Medulla oblongata (tissue), 1 donor: ENCODE data around the gene LEKR1.

Experiments
- DNase-seq: peaks from one replicate; pipeline ENCODE4 v3.0.0-alpha.2; 2015; ENCODE audit errors: extremely low spot score

LEKR1 gene

DNA sequence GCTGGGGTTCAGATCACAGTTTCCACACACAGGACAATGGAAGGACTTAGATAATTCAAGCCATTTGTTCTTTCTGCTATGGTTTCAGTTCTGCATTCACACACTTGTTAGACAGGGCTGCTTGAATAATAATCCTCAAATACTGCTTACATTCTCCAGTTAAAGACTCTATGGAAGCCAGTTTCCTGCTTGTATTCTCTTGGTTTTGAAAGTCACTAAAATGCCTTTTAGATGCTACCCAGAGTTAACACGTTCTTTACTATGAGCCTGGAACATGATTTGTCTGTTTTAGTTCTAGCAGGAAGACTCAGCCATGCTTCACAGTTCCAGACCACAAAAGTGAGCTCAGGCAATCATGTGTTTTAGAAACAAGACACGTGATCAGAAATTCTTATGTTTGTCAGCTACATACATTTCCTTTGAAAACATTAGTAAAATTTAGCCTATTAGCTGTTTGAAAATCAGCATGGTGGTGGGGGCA lies 152.4 kb downstream of the LEKR1 start:
- DNase-seq: peak; percentile 66

DNA sequence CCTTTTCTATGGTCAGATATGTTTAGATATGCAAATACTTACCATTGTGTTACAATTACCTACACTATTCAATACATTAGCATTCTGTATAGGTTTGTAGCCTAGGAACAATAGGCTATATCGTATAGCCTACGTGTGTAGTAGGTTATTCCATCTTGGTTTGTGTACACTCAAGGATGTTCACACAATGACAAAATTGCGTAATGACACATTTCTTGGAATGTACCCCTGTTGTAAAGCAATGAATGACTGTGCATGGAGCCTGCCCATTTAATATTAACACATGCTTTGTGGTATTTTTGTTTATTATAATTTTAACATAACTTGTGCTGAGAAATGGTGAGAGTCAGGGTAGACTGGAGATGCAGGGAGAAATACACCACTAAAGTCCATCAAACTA lies 154.9 kb downstream of the LEKR1 start:
- no peak for DNase-seq

DNA sequence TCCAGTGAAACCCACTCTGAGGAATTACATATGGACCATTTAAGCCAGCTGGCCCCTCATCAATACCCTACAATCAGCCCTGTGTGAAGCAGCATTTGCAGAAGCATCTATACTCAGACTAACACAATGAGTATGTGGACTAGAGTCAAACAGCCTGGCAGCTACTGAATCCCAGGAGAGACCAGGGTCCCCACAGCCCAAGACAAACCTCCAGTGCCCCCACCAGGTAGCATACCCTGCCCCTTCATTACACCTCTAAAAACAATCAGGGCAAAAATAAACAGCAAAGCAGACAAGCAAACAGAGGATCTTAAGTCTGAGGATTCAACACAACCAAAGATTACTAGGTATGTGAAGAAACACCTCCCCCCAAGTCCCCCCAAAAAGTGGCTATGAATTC lies 157.4 kb downstream of the LEKR1 start:
- no peak for DNase-seq

DNA sequence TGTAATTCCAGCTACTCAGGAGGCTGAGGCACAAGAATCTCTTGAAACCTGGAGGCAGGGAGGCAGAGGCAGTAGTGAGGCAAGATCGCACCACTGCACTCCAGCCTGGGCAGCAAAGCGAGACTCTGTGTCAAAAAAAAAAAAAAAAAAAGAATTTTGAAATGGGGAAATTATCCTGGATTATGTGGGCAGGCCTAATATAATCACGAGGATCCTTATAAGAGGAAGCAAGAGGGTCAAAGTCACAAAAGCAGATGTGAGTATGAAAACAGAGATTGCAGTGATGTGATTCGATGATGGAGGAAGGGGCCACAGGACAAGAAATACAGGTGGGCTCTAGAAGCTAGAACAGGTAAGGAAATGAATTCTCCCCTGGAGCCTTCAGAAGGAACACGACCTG lies 159.6 kb downstream of the LEKR1 start:
- DNase-seq: no peak

DNA sequence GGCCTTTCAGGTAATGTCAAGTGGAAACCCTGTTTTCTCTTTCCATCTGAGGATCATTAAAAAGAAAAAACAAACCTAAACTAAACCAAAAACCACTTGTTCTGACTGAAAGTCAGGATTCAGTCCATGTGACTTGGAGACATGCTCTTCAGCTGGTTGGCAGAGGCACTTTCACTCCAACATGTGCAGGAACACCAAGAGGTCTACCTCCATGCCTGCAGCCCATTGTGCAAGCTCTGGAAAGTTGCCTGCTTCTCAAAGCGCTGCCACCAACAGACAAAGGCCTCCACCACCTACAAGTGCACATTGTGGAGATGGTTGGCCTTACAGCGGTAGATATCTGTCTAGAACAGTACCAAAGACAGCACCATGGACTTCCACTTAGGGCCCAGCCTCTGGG lies 161.8 kb downstream of the LEKR1 start:
- no peak for DNase-seq

DNA sequence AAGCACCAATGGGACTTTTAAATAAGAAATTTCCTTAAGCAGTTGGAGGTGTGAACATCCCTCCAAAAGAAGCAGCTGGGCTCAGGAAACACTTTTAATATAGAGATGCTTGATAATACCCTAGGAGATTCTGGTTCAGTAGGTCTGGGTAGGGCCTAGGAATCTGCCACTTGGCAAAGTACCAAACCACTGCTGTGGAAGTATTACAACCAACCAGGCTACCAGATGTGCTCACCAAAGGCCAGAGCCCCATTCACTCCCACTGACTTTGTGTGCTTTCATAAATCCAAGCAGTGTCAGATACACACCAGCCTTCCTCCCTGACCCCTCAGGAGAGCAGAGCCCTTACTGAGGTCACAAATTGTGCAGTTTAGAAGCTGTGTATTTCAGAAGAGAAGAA lies 171.2 kb downstream of the LEKR1 start:
- DNase-seq: no peak

DNA sequence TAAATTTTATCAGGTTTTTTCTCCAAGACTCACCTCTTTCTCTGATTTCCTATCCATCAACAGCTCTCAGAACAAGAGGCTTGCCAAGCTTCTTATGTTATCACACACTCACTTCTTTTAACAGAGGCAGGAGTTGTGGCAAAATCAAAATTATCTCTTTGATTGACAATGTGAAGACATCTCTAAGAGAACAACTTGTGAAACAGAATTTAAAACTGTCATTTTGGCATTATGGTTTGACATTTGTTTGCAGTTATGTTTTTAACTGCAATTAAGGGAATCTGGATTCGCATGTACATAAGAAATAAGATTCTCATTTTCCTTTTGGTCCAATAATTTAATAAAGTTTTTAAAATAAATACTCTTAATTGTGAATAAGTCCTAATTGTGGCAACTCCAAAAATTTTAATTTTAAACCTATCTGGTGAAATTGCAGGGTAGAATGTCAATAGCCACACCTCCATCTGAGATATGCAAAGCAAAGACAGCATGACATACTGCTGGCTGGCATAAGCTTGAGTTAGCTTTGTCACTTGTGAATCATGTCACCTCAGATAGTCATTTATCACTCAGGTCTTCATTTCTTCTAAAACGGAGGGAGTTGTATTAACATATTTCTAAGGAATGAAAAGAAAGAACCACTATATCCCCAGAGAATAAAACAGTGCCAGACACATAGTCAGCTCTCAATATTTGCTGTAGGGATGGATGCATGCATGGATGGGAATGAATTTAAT lies 175.2 kb downstream of the LEKR1 start:
- no peak for DNase-seq

DNA sequence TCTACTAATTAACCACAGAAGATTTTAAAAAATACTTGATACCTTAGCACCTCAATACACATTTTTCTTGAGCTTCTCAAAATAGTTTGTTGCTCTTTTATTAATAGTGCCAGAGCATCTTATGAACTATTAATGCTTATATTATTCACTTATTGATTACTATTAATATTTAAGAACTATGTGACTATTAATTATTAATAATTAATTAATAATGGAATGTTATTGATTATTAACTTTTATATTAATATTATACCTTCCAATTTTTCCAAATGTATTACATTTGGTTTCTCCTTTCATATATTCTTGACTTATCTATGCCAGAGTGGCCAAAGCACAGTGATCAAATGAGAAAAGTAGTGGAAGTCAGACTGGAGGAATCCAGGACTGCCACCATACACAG lies 195.5 kb downstream of the LEKR1 start:
- DNase-seq: no peak

DNA sequence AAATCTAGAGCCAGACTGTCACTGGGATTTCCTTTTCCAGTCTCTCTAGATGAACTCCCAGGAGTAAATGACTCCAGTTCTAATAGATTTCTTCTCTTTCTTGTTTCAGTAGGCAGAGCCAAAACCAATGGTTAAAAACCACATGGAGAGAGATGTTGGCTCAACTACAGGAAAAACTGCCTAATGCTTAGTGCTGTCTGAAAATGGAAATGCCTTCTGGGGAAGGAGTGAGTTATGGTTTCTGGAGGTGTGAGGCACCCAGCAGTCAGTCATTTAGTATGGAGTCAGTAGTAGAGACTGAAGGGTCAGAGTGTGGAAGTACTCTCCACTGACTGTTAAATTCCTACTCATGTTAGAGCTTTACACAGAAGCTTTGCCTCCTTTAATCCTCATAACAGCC lies 197.1 kb downstream of the LEKR1 start:
- no peak for DNase-seq

DNA sequence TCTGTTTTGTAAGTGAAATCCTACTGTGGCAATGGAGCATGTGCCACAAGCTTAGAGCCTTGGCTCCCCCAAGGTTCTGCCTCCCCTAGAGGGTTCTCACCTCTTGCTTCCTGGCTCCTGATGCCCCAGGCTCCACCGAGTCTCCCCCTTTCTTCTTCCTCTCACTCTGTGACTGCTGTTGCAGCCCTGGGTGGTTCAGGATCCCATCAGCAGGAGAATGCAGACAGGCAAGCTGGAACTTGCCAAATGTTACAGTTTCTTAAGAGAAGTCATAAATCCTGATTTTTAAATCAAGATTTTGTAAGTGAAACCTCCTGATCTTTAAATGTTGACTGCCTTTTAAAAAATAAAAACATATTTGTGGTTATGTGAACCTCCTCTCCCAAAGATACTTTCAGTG lies 199.9 kb downstream of the LEKR1 start:
- DNase-seq: no peak

DNA sequence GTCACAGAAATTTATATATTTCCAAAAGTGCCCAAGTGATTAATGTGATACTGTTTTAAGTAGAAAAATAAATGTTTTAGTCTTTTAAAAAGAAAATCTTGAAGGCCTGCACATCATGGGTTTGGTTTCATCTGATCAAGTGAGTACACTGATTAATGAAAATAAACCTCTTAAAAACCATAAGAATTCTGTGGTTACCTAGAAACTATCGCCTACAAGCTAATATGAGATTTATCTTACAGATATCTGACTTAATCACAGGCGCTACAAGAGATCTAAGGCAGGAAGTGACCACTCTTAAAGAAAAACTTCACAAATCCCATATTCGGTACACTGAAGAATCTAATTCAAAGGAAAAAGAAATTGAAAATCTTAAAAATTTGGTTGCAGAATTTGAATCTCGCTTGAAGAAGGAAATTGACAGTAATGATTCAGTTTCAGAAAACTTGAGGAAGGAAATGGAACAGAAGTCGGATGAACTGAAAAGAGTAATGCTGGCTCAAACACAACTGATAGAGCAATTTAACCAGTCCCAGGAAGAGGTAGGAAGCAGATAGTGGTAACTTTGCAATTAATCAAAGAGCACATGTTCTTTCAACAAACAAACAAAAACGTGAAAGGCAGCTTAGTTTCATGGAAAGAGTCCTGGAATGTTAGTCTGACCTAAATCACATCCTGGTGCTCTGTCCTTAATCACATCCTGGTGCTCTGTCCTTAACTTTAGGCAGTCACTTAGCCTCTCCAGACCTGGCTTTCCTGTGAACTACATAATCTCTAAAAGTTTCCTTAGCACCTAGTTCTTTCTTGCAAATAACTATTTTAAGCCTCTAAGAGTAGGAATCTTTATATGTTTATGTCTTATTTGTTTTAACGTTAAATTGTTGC lies 201.9 kb downstream of the LEKR1 start:
- DNase-seq: no peak

DNA sequence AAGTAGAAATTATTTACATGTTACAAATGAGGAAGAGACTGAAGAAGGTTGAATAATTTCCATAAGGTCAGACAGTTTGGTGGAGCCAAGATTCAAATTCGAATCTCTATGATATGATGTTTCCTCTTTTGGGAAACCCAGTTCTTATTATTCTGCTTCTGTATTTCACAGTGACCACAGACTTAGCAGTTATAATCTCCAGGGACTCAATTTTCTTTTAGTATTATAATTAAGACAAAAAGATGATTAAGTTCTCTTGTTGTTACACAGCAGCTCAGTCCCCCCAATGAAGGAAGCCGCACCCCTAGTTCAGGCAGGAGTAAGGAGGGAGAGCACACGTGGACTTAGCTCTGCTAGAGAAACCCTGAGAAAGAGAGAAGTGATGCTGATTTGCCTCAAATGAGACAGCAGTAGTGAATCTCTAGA lies 203.2 kb downstream of the LEKR1 start:
- no peak for DNase-seq

DNA sequence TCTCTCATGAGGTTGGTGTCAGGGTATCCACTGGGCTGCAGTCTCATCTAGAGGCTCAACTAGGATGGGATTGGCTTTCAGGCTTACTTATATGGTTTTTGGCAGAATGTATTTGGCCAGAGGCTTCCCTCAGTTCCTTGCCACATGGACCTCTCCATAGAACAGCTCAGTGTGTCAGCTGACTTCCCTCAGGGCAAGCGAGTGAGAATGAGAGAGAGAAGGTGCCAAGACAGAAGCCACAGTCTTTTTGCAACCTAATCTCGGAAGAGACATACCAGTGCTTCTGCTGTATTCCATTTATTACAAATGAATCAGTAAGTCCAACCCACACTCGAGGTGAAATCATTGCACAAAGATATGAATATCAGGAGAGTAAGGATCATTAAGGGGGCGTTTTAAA lies 204.6 kb downstream of the LEKR1 start:
- DNase-seq: no peak

DNA sequence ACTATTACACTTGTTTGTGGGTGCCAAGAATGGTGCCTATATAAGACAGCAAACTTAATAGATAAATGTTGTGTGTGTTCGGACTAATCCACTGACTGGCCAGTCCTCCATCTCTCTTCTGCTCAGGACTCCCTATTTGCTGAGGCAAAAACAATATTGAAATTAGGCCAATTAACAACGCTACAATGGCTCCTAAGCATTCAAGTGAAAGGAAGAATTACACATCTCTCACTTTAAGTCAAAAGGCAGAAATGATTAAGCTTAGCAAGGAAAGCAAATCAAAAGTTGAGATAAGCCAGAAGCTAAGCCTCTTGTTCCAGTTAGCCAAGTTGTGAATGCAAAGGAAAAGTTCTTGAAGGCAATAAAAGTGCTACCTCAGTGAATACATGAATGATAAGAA lies 206.8 kb downstream of the LEKR1 start:
- no peak for DNase-seq

DNA sequence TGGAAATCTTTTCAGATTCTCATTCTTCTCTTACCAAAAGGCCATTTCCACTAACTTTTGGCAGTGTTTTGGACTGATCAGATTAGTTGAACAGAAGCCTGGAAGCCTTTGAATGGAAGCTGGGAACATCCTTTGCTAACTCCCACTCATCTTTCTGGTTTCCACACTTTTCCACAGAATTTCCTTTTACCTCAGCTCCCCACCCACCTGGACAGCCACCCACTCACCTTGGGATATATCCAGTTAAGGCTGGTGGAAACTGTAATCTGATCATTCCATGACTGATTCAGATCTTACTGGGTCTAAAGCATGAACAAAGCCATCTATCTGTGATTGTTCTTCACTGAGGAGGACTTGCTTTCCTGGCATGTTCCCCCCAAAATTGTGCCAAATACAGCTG lies 214.3 kb downstream of the LEKR1 start:
- no peak for DNase-seq

DNA sequence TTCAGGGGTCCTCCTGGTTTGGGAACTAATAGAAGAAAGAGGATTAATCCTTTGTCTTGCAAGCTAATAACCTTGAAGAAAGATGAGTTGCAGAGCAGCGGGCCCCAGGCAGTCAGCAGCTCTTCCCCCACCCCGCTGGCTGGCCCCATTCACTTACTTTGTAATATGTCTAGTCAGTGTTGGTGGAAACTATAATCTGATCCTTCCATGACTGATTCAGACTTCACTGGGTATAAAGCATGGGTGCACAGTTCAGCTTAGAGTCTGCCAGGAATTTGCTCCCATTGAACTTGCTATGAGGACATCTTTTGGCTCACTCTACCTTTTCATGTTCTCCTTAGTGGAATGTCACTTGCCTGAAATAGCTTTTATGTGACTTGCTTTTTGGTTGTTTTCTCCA lies 216.1 kb downstream of the LEKR1 start:
- DNase-seq: no peak

DNA sequence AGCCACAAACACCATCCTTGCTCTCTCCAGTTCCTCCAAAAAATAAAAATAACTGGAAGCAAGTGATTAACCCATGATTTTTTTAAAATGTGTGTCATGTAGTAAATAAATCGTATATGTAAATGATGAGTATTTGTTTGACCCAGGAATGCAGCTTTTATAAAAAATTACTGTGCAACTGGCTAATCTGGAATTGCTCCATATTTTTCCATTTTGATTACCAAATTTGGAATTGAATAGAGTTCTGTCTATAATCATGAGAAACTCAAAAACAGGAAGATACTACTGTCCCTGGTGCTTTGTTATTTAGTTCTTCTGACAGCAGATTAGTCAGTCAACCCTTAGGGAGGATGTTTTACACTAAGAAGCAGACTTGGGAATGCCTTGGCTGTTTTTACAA lies 217.6 kb downstream of the LEKR1 start:
- no peak for DNase-seq

DNA sequence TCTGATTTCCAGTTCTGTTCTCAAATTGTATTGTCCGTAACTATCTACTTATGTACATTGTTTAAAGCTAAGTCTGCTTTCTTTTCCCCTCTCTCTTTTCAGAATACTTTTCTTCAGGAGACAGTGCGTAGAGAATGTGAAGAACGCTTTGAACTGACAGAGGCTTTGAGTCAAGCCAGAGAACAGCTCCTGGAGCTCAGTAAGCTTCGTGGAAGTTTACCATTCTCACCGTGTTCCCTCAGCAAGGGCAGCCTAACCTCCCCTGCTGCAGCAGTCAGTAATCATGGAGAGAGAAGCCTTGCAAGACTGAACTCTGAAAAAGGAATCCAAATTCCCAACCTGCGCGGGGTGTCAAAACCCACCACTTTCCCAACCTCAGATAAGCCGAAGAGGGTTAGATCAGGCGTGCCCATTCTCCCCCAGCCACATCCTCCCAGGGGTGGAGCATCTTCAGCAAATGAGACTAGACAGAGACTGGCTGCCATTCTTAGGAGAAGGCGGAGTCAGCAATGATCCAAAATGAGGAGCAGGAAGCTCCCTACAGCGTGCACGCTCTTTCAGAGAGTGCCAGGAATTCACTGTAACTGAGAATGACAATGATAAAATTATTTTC lies 219.2 kb downstream of the LEKR1 start:
- no peak for DNase-seq

DNA sequence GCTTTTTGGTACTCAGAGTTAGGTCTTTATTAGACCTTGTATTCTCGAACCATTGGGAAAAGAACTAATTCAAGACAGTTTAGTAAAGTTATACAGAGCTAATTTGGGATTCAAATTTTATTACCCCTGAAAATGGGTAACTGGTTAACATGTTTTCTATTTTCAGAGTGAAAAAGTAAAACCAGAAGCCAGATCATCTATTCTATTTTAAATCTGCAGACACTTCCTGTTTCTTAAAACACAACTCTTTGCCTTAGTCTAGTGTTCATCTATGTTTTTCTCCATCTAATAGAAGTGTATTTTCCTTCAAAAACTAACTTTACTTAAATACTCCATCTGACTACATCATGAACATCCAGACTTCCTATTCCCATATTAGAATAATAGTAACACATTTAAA lies 220.4 kb downstream of the LEKR1 start:
- peak; percentile 9 for DNase-seq

DNA sequence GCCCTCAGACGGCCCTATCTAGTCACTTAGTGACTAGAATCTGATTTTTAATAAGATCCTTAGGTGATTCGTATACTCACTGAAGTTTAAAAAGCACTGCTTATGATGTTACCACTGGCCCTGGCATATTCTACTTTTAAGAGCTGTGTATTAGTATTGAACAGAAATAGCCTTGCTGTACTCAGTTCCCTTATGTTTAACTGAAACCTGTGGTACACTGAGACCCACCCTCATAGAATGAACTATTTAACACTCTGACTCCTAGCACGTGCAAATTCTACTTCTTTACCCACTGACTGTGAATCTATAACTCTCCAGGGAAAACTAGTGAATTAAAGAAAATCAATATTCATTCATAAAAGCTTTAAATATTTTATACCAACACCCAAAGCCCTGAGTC lies 224.9 kb downstream of the LEKR1 start:
- no peak for DNase-seq

DNA sequence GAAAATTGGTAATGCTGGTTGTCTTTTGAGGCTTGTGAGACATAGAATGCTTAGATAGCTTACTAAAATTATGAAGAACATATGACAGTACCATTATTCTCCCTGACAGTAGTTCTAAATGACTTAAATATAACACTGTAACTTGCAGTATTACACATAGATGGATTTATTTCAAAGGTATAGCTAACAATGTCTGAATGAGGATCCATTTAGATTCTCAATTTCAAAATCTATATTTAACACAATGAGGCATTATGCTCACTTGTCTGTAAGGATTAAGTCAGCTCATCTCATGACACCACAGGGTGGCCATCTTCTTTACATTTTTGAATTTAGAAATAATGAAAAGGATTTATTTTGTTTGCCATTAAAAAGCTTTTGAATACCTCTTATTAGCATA lies 225.4 kb downstream of the LEKR1 start:
- DNase-seq: no peak

DNA sequence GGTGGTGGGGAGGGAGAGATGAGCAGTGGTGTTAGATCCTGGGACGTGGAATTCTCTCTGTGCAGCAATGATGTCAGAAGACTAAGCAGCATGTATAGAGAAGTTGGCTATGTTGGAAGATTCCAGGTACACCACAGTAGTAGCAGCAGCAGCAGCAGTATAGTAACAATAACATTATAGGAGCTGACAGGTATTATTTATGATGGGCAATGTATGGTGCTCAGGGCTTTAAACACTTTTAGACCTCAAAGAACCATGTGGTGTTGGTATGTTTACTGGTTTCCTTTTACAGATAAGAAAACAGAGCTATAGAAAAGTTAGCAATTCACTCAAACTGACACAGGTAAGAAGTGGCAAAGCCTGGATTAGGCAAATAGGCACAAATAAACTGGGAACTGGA lies 229.9 kb downstream of the LEKR1 start:
- DNase-seq: no peak
